ENCODE results near the gene PRRC2B.

DNA sequence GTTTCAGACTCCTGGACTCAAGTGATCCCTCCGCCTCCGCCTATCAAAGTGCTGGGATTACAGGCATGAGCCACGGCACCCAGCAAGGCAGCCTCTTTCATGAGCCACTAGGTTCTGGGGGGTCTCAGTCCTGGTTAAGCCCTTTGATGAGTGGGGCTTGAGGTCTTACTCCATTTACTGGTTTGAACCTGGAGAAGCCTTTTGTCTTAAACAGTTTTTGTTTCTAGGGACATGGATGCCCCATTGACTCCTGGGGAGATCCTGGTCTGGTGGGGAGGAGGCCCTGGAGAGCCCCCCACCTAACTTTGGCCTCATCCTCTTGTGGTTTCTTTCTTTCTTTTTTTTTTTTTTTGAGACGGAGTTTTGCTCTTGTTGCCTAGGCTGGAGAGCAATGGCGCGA, 6.7 kb downstream of the PRRC2B start:
- TF ChIP-seq, protein P1, sequence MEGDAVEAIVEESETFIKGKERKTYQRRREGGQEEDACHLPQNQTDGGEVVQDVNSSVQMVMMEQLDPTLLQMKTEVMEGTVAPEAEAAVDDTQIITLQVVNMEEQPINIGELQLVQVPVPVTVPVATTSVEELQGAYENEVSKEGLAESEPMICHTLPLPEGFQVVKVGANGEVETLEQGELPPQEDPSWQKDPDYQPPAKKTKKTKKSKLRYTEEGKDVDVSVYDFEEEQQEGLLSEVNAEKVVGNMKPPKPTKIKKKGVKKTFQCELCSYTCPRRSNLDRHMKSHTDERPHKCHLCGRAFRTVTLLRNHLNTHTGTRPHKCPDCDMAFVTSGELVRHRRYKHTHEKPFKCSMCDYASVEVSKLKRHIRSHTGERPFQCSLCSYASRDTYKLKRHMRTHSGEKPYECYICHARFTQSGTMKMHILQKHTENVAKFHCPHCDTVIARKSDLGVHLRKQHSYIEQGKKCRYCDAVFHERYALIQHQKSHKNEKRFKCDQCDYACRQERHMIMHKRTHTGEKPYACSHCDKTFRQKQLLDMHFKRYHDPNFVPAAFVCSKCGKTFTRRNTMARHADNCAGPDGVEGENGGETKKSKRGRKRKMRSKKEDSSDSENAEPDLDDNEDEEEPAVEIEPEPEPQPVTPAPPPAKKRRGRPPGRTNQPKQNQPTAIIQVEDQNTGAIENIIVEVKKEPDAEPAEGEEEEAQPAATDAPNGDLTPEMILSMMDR (IDR thresholded peaks at IDR 0.05) = no peak
- no peak for TF ChIP-seq POLR2AphosphoS5 (IDR thresholded peaks at IDR 0.05)

All from stomach (tissue), 4 donors.